DOHH2 (cell line): ENCODE measurements around the gene CHRND.

Source experiments
- EZH2phosphoT487 ChIP-seq: fragments of 200-600 bp; sonication (generic); IDR thresholded peaks from 2 replicates; pipeline ENCODE4 v1.6.1; 2017; ENCODE audit warnings: borderline replicate concordance, mild to moderate bottlenecking, antibody characterized with exemption, low read length, moderate library complexity, mixed read lengths
- TF ChIP-seq, protein P1 (sequence below): fragments of 200-600 bp; sonication (generic); IDR thresholded peaks from one replicate; pipeline ENCODE4 v1.5.1; 2014; ENCODE audit warnings: antibody characterized with exemption, mild to moderate bottlenecking, low read depth, low read length; ENCODE audit not compliant: poor library complexity, severe bottlenecking

DNA sequence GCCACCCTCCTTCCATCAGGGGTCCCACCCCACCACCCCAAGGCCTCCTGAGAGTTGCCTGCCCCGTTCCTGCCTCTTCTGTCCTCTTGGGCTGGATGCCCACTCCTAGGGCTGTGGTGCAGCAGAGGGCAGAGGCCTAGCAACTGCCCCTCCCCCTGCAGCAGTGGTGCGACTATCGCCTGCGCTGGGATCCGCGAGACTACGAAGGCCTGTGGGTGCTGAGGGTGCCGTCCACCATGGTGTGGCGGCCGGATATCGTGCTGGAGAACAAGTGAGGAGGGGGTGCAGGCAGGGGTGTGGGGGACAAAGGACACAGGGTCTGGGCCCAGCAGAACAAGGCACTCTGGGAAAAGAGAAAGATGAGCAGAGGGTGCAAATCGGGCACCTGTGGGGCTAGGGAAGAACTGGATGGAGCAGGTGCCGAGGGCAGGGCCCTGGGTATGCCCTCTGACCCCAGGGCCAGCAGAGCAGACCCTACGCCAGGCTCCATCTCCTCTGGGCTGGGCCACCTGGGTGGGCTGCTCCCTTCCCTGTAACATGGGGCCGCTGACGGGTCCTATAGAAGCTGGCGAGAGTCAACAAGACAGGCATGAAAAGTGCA lies 14.6 kb downstream of the CHRND start:
- TF ChIP-seq, protein P1, sequence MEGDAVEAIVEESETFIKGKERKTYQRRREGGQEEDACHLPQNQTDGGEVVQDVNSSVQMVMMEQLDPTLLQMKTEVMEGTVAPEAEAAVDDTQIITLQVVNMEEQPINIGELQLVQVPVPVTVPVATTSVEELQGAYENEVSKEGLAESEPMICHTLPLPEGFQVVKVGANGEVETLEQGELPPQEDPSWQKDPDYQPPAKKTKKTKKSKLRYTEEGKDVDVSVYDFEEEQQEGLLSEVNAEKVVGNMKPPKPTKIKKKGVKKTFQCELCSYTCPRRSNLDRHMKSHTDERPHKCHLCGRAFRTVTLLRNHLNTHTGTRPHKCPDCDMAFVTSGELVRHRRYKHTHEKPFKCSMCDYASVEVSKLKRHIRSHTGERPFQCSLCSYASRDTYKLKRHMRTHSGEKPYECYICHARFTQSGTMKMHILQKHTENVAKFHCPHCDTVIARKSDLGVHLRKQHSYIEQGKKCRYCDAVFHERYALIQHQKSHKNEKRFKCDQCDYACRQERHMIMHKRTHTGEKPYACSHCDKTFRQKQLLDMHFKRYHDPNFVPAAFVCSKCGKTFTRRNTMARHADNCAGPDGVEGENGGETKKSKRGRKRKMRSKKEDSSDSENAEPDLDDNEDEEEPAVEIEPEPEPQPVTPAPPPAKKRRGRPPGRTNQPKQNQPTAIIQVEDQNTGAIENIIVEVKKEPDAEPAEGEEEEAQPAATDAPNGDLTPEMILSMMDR = no peak
- TF ChIP-seq EZH2phosphoT487 = no peak
